Skeletal muscle satellite cell (primary cell): ENCODE results near the gene SHE. TPM values are rescaled to one million over a fixed set of nuclear protein-coding genes. Genes with fewer than 3 reads are reported as not detected.

Experiments used
- H3K27me3 ChIP-seq: 2 replicates; pipeline ENCODE4 v1.7.0; 2013; ENCODE audit warnings: low read length; ENCODE audit not compliant: control insufficient read depth, insufficient read depth
- H3K36me3 ChIP-seq: 2 replicates; pipeline ENCODE4 v1.7.0; 2013; ENCODE audit warnings: mild to moderate bottlenecking, control low read depth, low read length; ENCODE audit not compliant: insufficient read depth
- H3K4me1 ChIP-seq: 2 replicates; pipeline ENCODE4 v1.7.0; 2013; ENCODE audit warnings: low read length; ENCODE audit not compliant: control insufficient read depth, insufficient read depth
- H3K4me2 ChIP-seq: 2 replicates; pipeline ENCODE4 v1.7.0; 2013; ENCODE audit warnings: mild to moderate bottlenecking, low read length
- H3K4me3 ChIP-seq: 2 replicates; pipeline ENCODE4 v1.7.0; 2013; ENCODE audit warnings: low read length
- H3K9ac ChIP-seq: 2 replicates; pipeline ENCODE4 v1.7.0; 2013; ENCODE audit warnings: mild to moderate bottlenecking, low read depth, low read length, moderate library complexity
- H3K9me3 ChIP-seq: replicated peaks from 2 replicates; pipeline ENCODE4 v1.7.0; 2013; ENCODE audit warnings: mild to moderate bottlenecking, control low read depth, low read length
- total RNA-seq: library from RNA; depleted of rRNA; stranded (reverse); fragments of >200 nt; gene quantifications from 2 replicates; pipeline ENCODE4 v1.2.3, GENCODE V29; 2012; rRNA removed

SHE gene
- under 0.01 TPM in 2 replicates for total RNA-seq

- Histone ChIP-seq H3K9ac (no peak within 1 kb of the TSS), H3K4me3 (no peak within 1 kb of the TSS), H3K36me3 (no peaks in the 10 kb centered on the region), H3K9me3 (no peaks in the 10 kb centered on the region), H3K27me3 (peaks cover 87% of the 10 kb centered on the region), H3K4me2 (peak within 1 kb of the TSS; percentile 57), H3K4me1 (peaks cover 6% of the 10 kb centered on the region)
Measured at GRCh38 chr1:154502066-154502743, at the start of gene SHE, which contains the start of gene TDRD10. Gene SHE (minus strand): TSS chr1:154502412. CDS start chr1:154502026, 386 bp downstream. Gene TDRD10 (plus strand): TSS chr1:154502219. CDS start chr1:154506904, 4,685 bp downstream.

GRCh38 chr1:154551474-154551873 is 49.3 kb upstream of the SHE start:
- Histone ChIP-seq H3K9ac (no peak overlapping the region), H3K4me2 (no peak overlapping the region), H3K9me3 (no peaks in the 10 kb centered on the region), H3K27me3 (no peaks in the 10 kb centered on the region), H3K36me3 (peaks cover 71% of the 10 kb centered on the region), H3K4me3 (no peak overlapping the region), H3K4me1 (peaks cover 10% of the 10 kb centered on the region)

GRCh38 chr1:154550657-154551056 is 48.4 kb upstream of the SHE start:
- peaks cover 3% of the 10 kb centered on the region for H3K4me1 ChIP-seq
- no peak overlapping the region for H3K4me2 ChIP-seq
- H3K4me3 ChIP-seq, result no peak overlapping the region
- no peaks in the 10 kb centered on the region for H3K9me3 ChIP-seq
- H3K27me3 ChIP-seq, result no peaks in the 10 kb centered on the region
- peaks cover 69% of the 10 kb centered on the region for H3K36me3 ChIP-seq
- H3K9ac ChIP-seq, result no peak overlapping the region

- Histone ChIP-seq H3K27me3 (peaks cover 2% of the 10 kb centered on the region), H3K4me1 (peaks cover 3% of the 10 kb centered on the region), H3K9ac (no peak overlapping the region), H3K36me3 (peaks cover 64% of the 10 kb centered on the region), H3K4me2 (no peak overlapping the region), H3K4me3 (no peak overlapping the region), H3K9me3 (no peaks in the 10 kb centered on the region)
Measured at GRCh38 chr1:154550070-154550469, 47.9 kb upstream of the SHE start.

GRCh38 chr1:154549202-154549770 is 47.1 kb upstream of the SHE start:
- no peaks in the 10 kb centered on the region for H3K9me3 ChIP-seq
- peaks cover 56% of the 10 kb centered on the region for H3K36me3 ChIP-seq
- no peak overlapping the region for H3K9ac ChIP-seq
- H3K4me1 ChIP-seq, result peaks cover 3% of the 10 kb centered on the region
- H3K4me3 ChIP-seq, result no peak overlapping the region
- H3K4me2 ChIP-seq, result no peak overlapping the region
- peaks cover 10% of the 10 kb centered on the region for H3K27me3 ChIP-seq

- Histone ChIP-seq H3K27me3 (peaks cover 20% of the 10 kb centered on the region), H3K9me3 (no peaks in the 10 kb centered on the region), H3K36me3 (peaks cover 43% of the 10 kb centered on the region), H3K4me1 (peaks cover 3% of the 10 kb centered on the region), H3K9ac (no peak overlapping the region), H3K4me2 (no peak overlapping the region), H3K4me3 (no peak overlapping the region)
Measured at GRCh38 chr1:154548028-154548427, 45.8 kb upstream of the SHE start.

GRCh38 chr1:154547105-154547732 is 45.0 kb upstream of the SHE start:
- Histone ChIP-seq H3K4me2 (no peak overlapping the region), H3K36me3 (peaks cover 35% of the 10 kb centered on the region), H3K9ac (no peak overlapping the region), H3K4me3 (no peak overlapping the region), H3K27me3 (peaks cover 26% of the 10 kb centered on the region), H3K4me1 (peaks cover 3% of the 10 kb centered on the region), H3K9me3 (no peaks in the 10 kb centered on the region)

- Histone ChIP-seq H3K4me2 (no peak overlapping the region), H3K9me3 (no peaks in the 10 kb centered on the region), H3K9ac (no peak overlapping the region), H3K4me3 (no peak overlapping the region), H3K36me3 (peaks cover 28% of the 10 kb centered on the region), H3K27me3 (peaks cover 33% of the 10 kb centered on the region), H3K4me1 (peaks cover 3% of the 10 kb centered on the region)
Measured at GRCh38 chr1:154546264-154547063, 44.3 kb upstream of the SHE start.

- peaks cover 78% of the 10 kb centered on the region for H3K27me3 ChIP-seq
- H3K4me2 ChIP-seq, result no peak overlapping the region
- no peaks in the 10 kb centered on the region for H3K36me3 ChIP-seq
- no peak overlapping the region for H3K4me3 ChIP-seq
- no peak overlapping the region for H3K9ac ChIP-seq
- no peaks in the 10 kb centered on the region for H3K4me1 ChIP-seq
- H3K9me3 ChIP-seq, result no peaks in the 10 kb centered on the region
Measured at GRCh38 chr1:154541231-154541630, 39.0 kb upstream of the SHE start.

GRCh38 chr1:154539486-154540483 is 37.6 kb upstream of the SHE start:
- Histone ChIP-seq H3K9me3 (no peaks in the 10 kb centered on the region), H3K4me2 (no peak overlapping the region), H3K4me1 (no peaks in the 10 kb centered on the region), H3K9ac (no peak overlapping the region), H3K4me3 (no peak overlapping the region), H3K27me3 (peaks cover 82% of the 10 kb centered on the region), H3K36me3 (no peaks in the 10 kb centered on the region)
